HUES64 (cell line): ENCODE data around the gene KCNC1.

Experiments
- H3K27ac ChIP-seq: 2 replicates; pipeline ENCODE4 v1.7.0; 2013; ENCODE audit warnings: low read depth, low read length, inconsistent platforms
- H3K27me3 ChIP-seq: 2 replicates; pipeline ENCODE4 v1.6.1; 2013; ENCODE audit warnings: mild to moderate bottlenecking, low read length; ENCODE audit not compliant: insufficient read depth
- H3K36me3 ChIP-seq: 2 replicates; pipeline ENCODE4 v1.6.1; 2013; ENCODE audit warnings: mild to moderate bottlenecking, low read length; ENCODE audit not compliant: insufficient read depth
- H3K4me1 ChIP-seq: 2 replicates; pipeline ENCODE4 v1.6.1; 2013; ENCODE audit warnings: mild to moderate bottlenecking, low read length, moderate library complexity; ENCODE audit not compliant: insufficient read depth
- H3K4me3 ChIP-seq: 2 replicates; pipeline ENCODE4 v1.5.1; 2013; ENCODE audit warnings: mild to moderate bottlenecking, low read length, moderate library complexity
- H3K9ac ChIP-seq: 2 replicates; pipeline ENCODE4 v1.6.1; 2013; ENCODE audit warnings: mild to moderate bottlenecking, low read depth, low read length
- H3K9me3 ChIP-seq: 2 replicates; pipeline ENCODE4 v1.6.1; 2013; ENCODE audit warnings: low read depth, low read length; ENCODE audit not compliant: insufficient read depth
- WGBS: fragments of 150-250, 120-280 bp; methylation state at CpG from one replicate; pipeline ENCODE4 v1.1.7; 2013; ENCODE audit warnings: missing lambda C conversion rate; 5-methylcytosine and 5-hydroxymethylcytosine counted together

Gene KCNC1

DNA sequence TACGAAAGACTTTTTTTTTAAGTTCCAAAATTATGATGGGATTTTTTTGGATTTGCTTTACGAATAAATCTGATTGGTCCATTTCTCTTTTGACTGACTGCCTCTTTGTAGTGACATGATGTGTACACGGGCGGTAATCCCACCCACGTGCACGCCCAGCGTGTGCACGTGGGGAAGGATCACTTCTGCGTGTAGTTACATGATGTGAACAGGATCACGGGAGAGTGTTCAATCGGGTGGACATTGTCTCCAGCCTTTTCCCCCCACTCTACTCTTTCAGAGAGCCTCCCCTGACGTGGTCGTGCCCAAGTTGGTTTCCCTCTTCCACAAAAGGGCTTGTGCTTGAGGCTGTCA, 43.1 kb downstream of the KCNC1 start:
- H3K4me1 ChIP-seq = no peaks in the 10 kb centered on the region
- no peaks in the 10 kb centered on the region for H3K9me3 ChIP-seq
- no peak overlapping the region for H3K9ac ChIP-seq
- no peak overlapping the region for H3K4me3 ChIP-seq
- H3K36me3 ChIP-seq = no peaks in the 10 kb centered on the region
- no peaks in the 10 kb centered on the region for H3K27me3 ChIP-seq
- WGBS = 95% methylated on average over 13 of the region's 13 CpGs
- H3K27ac ChIP-seq = no peak overlapping the region

DNA sequence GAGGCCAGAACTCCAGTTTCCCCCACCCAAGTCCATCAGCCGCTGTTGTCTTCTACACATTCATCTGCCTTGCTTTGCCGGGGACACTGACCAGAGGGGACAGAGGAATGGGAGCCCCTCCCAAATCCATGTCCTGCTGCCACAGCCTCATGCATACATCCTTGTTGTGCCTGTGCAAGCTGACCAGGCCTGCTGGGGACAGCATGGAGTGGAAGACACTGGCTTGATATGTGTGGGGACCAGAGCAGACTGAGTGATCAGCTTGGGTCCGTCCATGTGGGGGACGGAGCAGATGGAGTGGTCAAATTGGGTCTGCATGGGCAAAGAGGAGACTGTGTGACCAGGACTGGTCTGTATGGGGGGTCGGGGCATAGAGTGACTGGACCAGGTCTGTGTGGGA, 43.8 kb downstream of the KCNC1 start:
- Histone ChIP-seq H3K9ac (no peak overlapping the region), H3K27me3 (no peaks in the 10 kb centered on the region), H3K36me3 (no peaks in the 10 kb centered on the region), H3K4me3 (no peak overlapping the region), H3K27ac (no peak overlapping the region), H3K9me3 (no peaks in the 10 kb centered on the region), H3K4me1 (no peaks in the 10 kb centered on the region)
- 93% methylated on average over 5 of the region's 5 CpGs for WGBS

DNA sequence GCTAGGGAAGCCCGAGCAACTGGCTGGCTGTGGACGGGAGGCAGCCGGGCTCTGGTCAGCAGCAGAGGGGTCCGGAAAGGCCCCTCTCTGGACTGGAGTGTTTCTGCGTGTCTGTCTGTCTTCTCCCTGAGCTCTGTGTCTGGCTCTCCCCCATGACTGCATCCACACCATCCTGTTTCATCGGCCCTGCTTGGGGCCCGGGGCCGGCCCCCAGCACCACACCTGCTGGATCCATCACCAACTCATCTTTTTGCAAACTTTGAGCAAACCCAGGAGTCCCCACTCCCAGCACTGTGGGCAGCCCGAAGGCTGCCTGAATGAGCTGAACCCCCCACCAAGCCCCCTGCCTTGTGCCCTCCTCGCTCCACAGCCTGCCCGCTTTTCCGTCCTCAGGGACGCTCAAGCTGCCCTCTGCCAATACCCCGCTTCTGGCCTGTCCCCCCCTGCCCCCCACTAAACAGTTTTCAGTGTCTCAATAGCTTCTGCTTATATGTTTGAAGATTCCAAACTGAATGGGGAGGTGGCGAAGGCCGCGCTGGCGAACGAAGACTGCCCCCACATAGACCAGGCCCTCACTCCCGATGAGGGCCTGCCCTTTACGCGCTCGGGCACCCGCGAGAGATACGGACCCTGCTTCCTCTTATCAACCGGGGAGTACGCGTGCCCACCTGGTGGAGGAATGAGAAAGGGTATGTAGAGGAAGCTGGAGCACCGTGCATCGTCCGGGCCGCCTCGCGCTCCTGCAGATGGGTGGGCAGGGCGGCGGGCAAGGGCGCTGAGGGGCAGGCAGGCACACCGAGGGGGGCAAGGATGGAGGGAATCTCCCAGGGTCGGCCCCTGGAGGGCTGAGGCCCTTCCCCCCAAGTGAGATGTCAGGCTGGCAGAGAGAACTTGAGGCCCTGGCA, 44.6 kb downstream of the KCNC1 start:
- Histone ChIP-seq H3K4me3 (no peak overlapping the region), H3K27ac (no peak overlapping the region), H3K4me1 (no peaks in the 10 kb centered on the region), H3K27me3 (no peaks in the 10 kb centered on the region), H3K9ac (no peak overlapping the region), H3K36me3 (no peaks in the 10 kb centered on the region), H3K9me3 (no peaks in the 10 kb centered on the region)
- WGBS = 94% methylated on average over 40 of the region's 40 CpGs

DNA sequence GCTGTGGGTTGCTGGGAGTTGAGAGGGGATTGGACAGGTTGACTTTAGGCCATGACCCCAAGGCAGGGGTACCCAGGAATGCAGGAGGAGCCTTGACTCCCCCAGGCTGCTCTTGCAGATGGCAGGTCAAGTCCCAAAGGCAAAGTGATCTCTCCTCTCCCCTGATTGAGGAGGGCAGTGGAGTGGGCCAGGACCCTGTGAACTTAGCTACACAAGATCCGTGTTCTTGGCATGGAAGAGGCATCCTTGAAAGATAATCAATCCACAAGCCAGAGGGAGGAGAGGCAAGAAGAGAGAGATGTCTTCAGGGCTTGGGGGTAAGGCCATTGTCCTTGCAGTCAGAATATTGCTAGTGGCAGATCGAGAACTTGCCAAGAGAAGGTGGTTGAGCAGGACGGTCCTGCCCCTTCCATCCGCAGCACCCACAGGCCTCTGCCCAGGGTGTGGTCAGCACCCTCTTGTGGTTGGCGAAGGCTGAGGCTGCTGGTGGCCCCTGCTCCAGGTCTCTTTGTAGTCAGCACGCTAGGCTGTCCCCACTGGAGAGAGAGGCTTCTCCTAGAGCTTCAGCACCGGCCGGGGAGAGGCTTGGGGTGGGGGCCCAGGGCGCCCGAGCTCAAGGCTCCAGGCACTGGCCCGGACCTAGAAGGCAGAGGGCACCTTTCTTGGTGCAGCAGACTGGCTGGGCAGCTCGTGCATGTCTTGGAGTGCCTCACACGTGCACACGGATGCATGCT, 45.4 kb downstream of the KCNC1 start:
- Histone ChIP-seq H3K9me3 (no peaks in the 10 kb centered on the region), H3K9ac (no peak overlapping the region), H3K36me3 (no peaks in the 10 kb centered on the region), H3K27ac (no peak overlapping the region), H3K4me1 (no peaks in the 10 kb centered on the region), H3K4me3 (no peak overlapping the region), H3K27me3 (no peaks in the 10 kb centered on the region)
- 92% methylated on average over 14 of the region's 14 CpGs for WGBS

DNA sequence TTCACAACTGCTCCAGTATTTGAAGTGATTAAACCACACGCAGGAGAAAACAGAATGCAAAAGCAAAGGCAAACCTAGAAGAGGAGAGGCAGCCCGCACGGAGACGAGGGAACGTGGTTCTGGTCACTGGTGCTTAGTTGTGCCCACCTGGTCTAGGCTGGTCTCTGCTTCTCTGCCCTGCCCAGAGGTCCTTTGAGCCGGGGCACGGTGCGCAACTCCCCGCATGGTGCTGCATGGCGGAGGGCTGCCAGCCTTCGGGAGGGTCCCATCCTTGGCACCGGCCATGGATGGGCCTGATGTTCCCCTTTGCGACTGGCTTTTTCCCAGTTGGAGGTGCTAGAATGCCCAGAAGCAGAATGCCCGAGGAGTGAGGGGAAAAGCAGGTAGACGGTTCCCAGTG, 46.1 kb downstream of the KCNC1 start:
- Histone ChIP-seq H3K27me3 (no peaks in the 10 kb centered on the region), H3K36me3 (no peaks in the 10 kb centered on the region)
- WGBS = 96% methylated on average over 15 of the region's 15 CpGs

DNA sequence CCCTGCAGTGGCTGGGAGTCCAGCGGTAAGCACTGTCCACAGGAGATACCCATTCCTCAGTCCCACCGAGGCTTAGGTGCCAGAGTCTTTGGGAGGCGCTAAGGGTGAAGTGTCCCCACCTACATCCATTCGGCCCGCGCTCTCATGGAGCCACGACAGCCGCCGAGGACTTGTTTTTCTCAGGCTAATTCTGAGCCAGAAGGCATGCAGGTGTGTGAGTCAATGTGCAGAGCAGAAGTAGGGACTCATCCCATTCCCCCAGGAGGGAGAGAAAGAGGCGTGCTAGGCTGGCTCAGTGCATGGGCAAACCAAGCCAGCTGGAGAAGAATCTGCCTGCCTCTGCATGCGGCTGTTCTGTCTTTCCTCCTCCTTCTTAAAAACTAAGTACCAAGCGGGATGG, 46.6 kb downstream of the KCNC1 start:
- Histone ChIP-seq H3K27ac (no peak overlapping the region), H3K9me3 (no peaks in the 10 kb centered on the region), H3K27me3 (no peaks in the 10 kb centered on the region), H3K36me3 (no peaks in the 10 kb centered on the region), H3K4me3 (no peak overlapping the region), H3K9ac (no peak overlapping the region), H3K4me1 (no peaks in the 10 kb centered on the region)
- WGBS = 91% methylated on average over 12 of the region's 12 CpGs

More for the DNA sequence above, 46.1 kb downstream of the KCNC1 start:
- Histone ChIP-seq H3K4me1 (no peaks in the 10 kb centered on the region), H3K9me3 (no peaks in the 10 kb centered on the region), H3K9ac (no peak overlapping the region), H3K4me3 (no peak overlapping the region), H3K27ac (no peak overlapping the region)

DNA sequence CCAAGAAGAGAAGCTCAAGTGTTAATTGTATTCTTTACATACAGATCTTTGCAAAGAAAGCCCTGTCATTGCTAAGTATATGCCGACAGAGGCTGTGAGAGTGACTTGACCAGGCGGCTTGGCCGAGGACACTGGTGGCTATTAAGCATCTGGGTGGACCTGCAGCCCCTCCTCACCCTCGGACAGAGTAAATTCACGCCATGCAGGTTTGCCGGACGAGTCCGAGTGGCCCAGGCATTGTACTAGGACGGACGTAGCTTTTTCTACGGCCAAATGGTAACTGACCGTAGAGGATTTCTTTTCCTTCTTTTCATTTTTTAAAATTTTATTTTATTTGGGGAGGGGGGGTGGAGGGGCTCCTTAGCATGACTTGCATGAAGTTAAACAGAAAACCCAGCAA, 47.0 kb downstream of the KCNC1 start:
- no peaks in the 10 kb centered on the region for H3K9me3 ChIP-seq
- no peak overlapping the region for H3K9ac ChIP-seq
- no peaks in the 10 kb centered on the region for H3K4me1 ChIP-seq
- 93% methylated on average over 11 of the region's 12 CpGs for WGBS
- no peak overlapping the region for H3K4me3 ChIP-seq
- H3K27ac ChIP-seq = no peak overlapping the region
- no peaks in the 10 kb centered on the region for H3K27me3 ChIP-seq
- no peaks in the 10 kb centered on the region for H3K36me3 ChIP-seq

DNA sequence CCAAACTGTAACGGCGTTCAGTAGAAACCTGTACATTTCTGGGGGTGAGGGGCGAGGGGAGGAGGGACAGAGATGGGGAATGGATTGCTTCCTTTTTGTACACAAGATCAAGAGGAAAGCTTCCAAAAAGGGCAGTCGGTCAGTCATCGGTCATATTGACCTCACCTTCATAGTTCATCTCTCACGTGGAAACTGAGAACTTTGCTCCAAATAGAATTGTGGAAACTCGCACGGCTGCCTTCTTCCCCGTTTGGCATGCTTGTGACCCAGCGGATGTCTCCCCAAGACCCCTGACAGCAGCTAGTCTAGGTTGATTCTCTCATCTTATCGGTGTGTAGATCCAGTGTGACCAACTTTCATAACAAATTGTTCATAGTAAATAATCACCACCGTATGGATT, 47.6 kb downstream of the KCNC1 start:
- 94% methylated on average over 12 of the region's 12 CpGs for WGBS
- H3K4me3 ChIP-seq = no peak overlapping the region
- no peaks in the 10 kb centered on the region for H3K36me3 ChIP-seq
- H3K9ac ChIP-seq = no peak overlapping the region
- no peak overlapping the region for H3K27ac ChIP-seq
- H3K27me3 ChIP-seq = no peaks in the 10 kb centered on the region
- H3K4me1 ChIP-seq = no peaks in the 10 kb centered on the region
- H3K9me3 ChIP-seq = no peaks in the 10 kb centered on the region

DNA sequence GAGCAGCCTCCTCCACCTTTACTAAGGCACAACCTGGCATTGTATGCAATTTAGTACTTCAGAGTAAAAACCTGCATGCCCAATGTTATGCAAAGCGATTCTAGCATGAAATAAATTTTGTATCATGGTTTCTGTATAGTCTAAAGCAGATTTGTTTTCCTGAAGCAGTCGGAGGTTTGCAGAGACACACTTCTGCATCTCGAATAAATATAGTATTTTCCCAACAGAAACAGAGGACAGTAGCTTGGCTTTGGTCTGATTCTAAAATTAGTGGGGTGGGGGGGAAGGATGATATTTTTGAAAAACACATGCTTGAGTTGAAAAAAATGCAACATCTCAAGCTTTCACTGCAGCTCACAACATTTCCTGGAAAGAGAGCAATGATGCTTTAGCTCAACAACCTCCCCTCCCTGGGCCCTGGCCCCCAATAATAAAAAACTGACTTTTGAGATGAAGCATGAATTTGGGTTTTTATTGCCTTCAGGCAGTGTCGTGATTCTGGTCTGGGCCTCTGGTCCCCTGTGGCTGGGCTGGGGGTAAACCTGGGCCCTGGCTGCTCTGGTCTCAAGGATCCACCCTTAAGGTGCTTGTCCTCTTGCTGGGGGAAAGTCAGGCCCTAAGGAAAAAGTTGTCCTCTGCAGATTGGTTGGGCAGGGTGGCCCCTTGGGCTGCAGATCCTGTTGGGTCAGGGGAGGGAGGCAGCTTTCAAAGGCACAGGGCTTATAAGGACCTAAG, 48.2 kb downstream of the KCNC1 start:
- H3K9ac ChIP-seq = no peak overlapping the region
- H3K27ac ChIP-seq = no peak overlapping the region
- no peaks in the 10 kb centered on the region for H3K9me3 ChIP-seq
- 92% methylated on average over 4 of the region's 4 CpGs for WGBS
- H3K27me3 ChIP-seq = no peaks in the 10 kb centered on the region
- no peaks in the 10 kb centered on the region for H3K36me3 ChIP-seq
- no peaks in the 10 kb centered on the region for H3K4me1 ChIP-seq
- H3K4me3 ChIP-seq = no peak overlapping the region

DNA sequence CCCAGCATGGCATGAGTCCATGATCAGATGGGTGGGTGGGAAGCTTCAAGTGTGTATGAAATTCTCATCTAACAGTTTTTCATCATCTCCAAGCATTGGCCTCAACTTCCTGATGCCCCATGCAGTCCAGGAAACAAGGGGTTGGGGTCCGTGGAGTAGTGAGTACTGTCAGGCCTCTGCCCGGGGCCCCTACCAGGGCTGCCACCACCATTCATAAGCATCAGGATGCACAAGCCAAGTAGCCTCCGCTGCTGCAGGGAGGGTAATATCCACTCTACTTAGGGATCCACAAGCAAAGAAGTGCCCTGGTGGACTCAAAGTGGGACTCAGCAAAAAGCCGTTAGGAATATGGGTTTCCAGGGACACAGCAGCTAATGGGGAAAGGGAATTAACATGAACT, 49.3 kb downstream of the KCNC1 start:
- Histone ChIP-seq H3K9me3 (no peaks in the 10 kb centered on the region), H3K9ac (no peak overlapping the region), H3K4me1 (no peaks in the 10 kb centered on the region), H3K36me3 (no peaks in the 10 kb centered on the region), H3K4me3 (no peak overlapping the region), H3K27ac (no peak overlapping the region), H3K27me3 (no peaks in the 10 kb centered on the region)
- WGBS = 95% methylated on average over 4 of the region's 4 CpGs
